Calu3 (cell line): ENCODE results near the gene DSCAML1. TPM values are rescaled to one million over a fixed set of nuclear protein-coding genes. Genes with fewer than 3 reads are reported as not detected.

Experiments used
- BruUV-seq: library from RNA; stranded (reverse); fragments of 400-500 nt; replicated peaks from 2 replicates; lab custom pipeline; 2021; lab: Mats Ljungman, UMichigan
- CTCF ChIA-PET: fragments of 300-600 bp; sonication (Branson Sonifier 250); formaldehyde crosslinking; loops from one replicate; lab custom pipeline; 2022; ENCODE audit warnings: antibody characterized with exemption; lab: Charles Lee
- DNase-seq: peaks from one replicate; pipeline ENCODE4 v3.0.0; 2022
- H3K27ac Mint-ChIP-seq: one replicate; pipeline ENCODE4 v1.8.0; 2022; ENCODE audit warnings: mixed read lengths; ENCODE audit not compliant: unreplicated experiment
- H3K27me3 Mint-ChIP-seq: one replicate; pipeline ENCODE4 v1.8.0; 2022; ENCODE audit warnings: mixed read lengths; ENCODE audit not compliant: unreplicated experiment
- H3K36me3 Mint-ChIP-seq: one replicate; pipeline ENCODE4 v1.8.0; 2022; ENCODE audit warnings: mild to moderate bottlenecking, moderate library complexity, mixed read lengths; ENCODE audit not compliant: insufficient read depth, unreplicated experiment
- H3K4me1 Mint-ChIP-seq: one replicate; pipeline ENCODE4 v1.8.0; 2022; ENCODE audit warnings: mild to moderate bottlenecking, low read depth, mixed read lengths; ENCODE audit not compliant: unreplicated experiment
- H3K4me3 Mint-ChIP-seq: one replicate; pipeline ENCODE4 v1.8.0; 2022; ENCODE audit warnings: mild to moderate bottlenecking, low read depth, moderate library complexity, mixed read lengths; ENCODE audit not compliant: unreplicated experiment
- H3K9me3 Mint-ChIP-seq: one replicate; pipeline ENCODE4 v1.8.0; 2022; ENCODE audit warnings: low read depth, mixed read lengths; ENCODE audit not compliant: unreplicated experiment
- CTCF ChIP-seq: fragments of 200-600 bp; IDR thresholded peaks from one replicate; pipeline ENCODE4 v1.8.0; 2022; ENCODE audit warnings: antibody characterized with exemption; ENCODE audit not compliant: unreplicated experiment
- intact Hi-C: fragments of 100-400 bp; cut with micrococcal nuclease; formaldehyde crosslinking; loops from one replicate; pipeline ENCODE4 v1.10.0; 2022; ENCODE audit not compliant: unreplicated experiment
- total RNA-seq: library from RNA; stranded (reverse); gene quantifications from 2 replicates; pipeline ENCODE4 v1.2.3, GENCODE V29; 2022

Gene DSCAML1
- total RNA-seq, 1 experiment from 2014 or later: 0.07 TPM

- Mint-ChIP-seq H3K36me3 (no peaks in the 10 kb centered on the region), H3K9me3 (no peaks in the 10 kb centered on the region), H3K4me1 (no peaks in the 10 kb centered on the region), H3K27ac (no peak overlapping the region), H3K27me3 (peaks cover 31% of the 10 kb centered on the region), H3K4me3 (no peak overlapping the region)
- intact Hi-C loops: no loop called here
- CTCF ChIA-PET: no interaction called here
- DNase-seq: no peak
- BruUV-seq: no TSS peak
- no peak for TF ChIP-seq CTCF
These were observed 379.7 kb downstream of the DSCAML1 start for GRCh38 chr11:117417342-117417741.

GRCh38 chr11:117415358-117415896 lies 381.6 kb downstream of the DSCAML1 start:
- H3K4me3 Mint-ChIP-seq: no peak overlapping the region
- H3K9me3 Mint-ChIP-seq: no peaks in the 10 kb centered on the region
- no peak for DNase-seq
- no peak overlapping the region for H3K27ac Mint-ChIP-seq
- peaks cover 9% of the 10 kb centered on the region for H3K36me3 Mint-ChIP-seq
- BruUV-seq: no TSS peak
- H3K4me1 Mint-ChIP-seq: no peaks in the 10 kb centered on the region
- intact Hi-C loops: no loop called here
- TF ChIP-seq CTCF: no peak
- peaks cover 15% of the 10 kb centered on the region for H3K27me3 Mint-ChIP-seq
- CTCF ChIA-PET: no interaction called here

GRCh38 chr11:117414724-117415123 lies 382.3 kb downstream of the DSCAML1 start:
- H3K36me3 Mint-ChIP-seq: peaks cover 9% of the 10 kb centered on the region
- no peak for TF ChIP-seq CTCF
- intact Hi-C loops: no loop called here
- no peak overlapping the region for H3K27ac Mint-ChIP-seq
- BruUV-seq: no TSS peak
- CTCF ChIA-PET: no interaction called here
- DNase-seq: no peak
- H3K9me3 Mint-ChIP-seq: no peaks in the 10 kb centered on the region
- no peaks in the 10 kb centered on the region for H3K4me1 Mint-ChIP-seq
- H3K27me3 Mint-ChIP-seq: peaks cover 15% of the 10 kb centered on the region
- H3K4me3 Mint-ChIP-seq: no peak overlapping the region

GRCh38 chr11:117413616-117414015 lies 383.4 kb downstream of the DSCAML1 start:
- TF ChIP-seq CTCF: no peak
- CTCF ChIA-PET: no interaction called here
- Mint-ChIP-seq H3K36me3 (peaks cover 9% of the 10 kb centered on the region), H3K4me3 (no peak overlapping the region), H3K9me3 (no peaks in the 10 kb centered on the region), H3K27me3 (peaks cover 15% of the 10 kb centered on the region), H3K4me1 (no peaks in the 10 kb centered on the region), H3K27ac (no peak overlapping the region)
- BruUV-seq: no TSS peak
- intact Hi-C loops: no loop called here
- no peak for DNase-seq
